AG08395 (cell line): ENCODE results near the gene NACA.
A peak's percentile ranks its signal among the peaks of the same experiment; 100 is the strongest.
"Not testable (repeated sequence)": the region's sequence is repeated elsewhere in the genome, so short reads cannot be mapped to it uniquely, and the experiment has no call there.

Source experiments
- DNase-seq: peaks from one replicate; pipeline ENCODE4 v3.0.0; 2012; ENCODE audit warnings: mixed read lengths, low spot score

The NACA gene

DNA sequence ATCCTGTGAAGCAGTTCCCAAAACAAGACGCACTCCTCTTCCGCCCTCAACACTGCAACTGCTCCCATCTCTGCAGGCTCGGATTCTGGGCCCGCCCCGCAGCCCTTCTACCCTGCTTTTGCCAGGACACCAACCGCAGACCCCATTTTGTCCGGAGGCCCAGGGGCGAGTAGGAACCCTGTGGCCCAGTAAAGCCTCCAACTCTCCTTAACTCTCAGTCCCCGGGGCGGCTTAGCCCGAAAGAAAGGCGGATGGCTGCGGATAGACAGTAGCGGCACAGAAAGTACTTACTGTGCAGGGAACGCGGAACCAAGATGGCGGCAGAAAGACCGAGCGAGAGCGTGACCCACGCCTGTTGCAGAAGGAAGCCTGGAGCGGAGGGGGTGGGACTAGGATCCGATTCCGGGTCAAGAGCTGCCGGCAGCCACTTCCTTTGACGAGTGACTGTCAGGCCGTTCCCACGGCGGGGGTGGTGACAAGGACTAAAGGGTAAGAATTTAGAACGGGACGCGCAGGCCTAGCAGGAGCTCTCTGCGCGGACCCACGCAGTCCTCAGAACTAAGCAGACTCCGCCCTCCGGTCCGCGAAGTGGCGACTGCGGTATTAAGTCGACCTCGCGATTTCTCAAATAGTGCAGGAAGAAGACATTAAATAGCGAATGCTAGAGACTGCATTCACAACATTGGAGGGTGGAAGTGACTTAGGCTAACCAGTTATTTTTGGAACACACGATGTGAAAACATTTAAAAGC is at the start of gene NACA:
Gene NACA (minus strand): TSS at position 328 of the 751 bp plus-strand sequence. CDS start 778 bp downstream, outside the sequence.
- peak; percentile 99 for DNase-seq

DNA sequence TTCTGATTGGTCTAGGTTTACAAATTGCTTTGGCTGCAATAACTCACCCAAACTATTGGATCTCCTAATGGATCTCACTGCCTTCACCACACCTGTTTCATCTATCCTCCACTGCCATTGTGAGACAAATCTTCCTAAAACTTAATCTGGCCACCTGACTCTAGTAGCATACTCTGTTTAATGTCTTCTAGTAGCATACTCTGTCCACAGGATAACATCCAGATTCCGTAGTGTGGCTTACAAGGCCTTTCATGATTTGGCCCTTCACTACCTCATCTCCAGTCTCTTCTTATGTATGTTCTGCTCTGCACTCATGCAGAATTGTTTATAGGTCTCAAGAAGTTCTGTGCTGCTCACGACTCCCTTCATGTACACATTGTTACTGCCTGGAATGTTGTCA is 48.0 kb upstream of the NACA start:
- no peak for DNase-seq

GRCh38 chr12:56772625-56773024 is 47.5 kb upstream of the NACA start:
- DNase-seq = no peak

DNA sequence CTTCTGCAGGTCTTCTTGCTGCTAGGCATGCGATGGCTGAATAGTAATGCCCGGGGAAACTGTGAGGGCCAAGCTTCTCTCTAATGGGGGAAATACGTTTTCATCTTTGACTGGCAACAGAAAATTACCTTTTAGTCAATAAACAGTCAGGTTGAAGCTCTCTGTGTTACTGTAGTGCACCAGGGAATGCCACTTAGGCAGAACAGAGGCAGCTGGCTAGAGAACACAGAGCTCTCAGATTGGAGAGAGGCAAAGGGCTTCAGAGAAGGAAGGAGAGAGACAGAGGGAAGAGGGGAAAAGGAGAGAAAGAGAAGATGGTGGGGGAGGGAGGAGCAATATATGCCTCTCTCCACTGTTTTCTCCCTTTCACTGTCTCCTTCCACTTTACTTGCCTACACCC is 44.8 kb upstream of the NACA start:
- DNase-seq = no peak

DNA sequence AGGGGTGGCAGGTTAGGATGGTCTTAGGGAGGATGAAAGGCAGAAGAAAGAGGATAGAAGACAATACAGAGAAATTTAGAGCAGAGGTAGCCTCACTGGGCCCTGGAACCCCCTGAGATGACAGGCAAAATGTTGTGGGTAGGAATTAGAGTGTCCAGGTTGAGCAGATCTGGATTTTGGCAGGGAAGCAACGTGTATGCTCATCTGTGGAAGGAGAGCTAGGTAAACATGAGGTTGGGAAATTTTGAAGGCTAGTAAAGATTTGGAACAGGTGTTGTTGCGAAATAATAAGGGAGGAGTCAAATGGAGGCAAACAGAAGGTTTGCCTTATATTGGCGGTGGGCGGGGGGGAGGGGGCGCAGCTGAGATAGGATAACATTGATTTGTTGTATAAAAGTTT is 43.3 kb upstream of the NACA start:
- no peak for DNase-seq

- no peak for DNase-seq
Observed at GRCh38 chr12:56766535-56766934, 41.4 kb upstream of the NACA start.

GRCh38 chr12:56763753-56764657 is 38.9 kb upstream of the NACA start:
- DNase-seq = peak; percentile 35

GRCh38 chr12:56761812-56762211 is 36.7 kb upstream of the NACA start:
- no peak for DNase-seq

DNA sequence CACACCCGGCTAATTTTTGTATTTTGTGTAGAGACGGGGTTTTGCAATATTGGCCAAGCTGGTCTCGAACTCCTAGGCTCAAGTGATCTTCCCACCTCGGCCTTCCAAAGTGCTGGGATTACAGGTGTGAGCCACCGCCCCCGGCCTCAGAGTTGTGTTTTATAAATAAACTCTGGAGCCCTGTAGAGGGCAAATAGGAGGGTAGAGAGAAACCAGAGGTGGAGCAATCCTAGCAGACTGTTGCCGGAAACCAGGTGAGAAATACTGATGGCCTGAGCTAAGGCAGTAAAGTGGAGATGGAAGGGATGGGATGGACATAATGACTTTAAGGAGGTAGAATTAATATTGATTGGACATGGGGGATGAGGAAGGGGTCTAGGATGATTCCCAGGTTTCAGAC is 35.4 kb upstream of the NACA start:
- DNase-seq = no peak

GRCh38 chr12:56759263-56759908 is 34.3 kb upstream of the NACA start:
- DNase-seq = no peak

- DNase-seq = no peak
Observed at GRCh38 chr12:56758728-56759262, 33.7 kb upstream of the NACA start.

- not testable (repeated sequence) for DNase-seq
Observed at GRCh38 chr12:56757971-56758370, 32.9 kb upstream of the NACA start.

DNA sequence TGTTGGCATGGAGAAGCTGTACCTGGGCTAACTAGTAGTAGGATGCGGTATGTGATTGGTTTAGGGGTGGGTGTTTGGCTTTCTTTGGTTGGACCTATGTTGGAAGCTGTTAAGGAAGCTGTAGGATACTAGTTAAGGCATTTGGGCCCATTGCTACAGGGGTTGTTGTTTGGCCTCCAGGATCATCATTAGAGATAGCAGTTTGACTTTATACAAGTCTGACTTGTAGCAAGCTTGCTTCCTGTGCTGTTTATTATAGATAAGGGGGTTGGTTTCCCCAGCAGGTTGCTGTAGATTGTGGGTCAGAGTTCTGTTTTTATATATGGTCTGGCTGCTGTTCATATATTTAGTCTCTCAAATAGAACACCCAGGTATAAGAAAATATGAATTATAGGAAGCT is 28.5 kb upstream of the NACA start:
- DNase-seq = no peak

DNA sequence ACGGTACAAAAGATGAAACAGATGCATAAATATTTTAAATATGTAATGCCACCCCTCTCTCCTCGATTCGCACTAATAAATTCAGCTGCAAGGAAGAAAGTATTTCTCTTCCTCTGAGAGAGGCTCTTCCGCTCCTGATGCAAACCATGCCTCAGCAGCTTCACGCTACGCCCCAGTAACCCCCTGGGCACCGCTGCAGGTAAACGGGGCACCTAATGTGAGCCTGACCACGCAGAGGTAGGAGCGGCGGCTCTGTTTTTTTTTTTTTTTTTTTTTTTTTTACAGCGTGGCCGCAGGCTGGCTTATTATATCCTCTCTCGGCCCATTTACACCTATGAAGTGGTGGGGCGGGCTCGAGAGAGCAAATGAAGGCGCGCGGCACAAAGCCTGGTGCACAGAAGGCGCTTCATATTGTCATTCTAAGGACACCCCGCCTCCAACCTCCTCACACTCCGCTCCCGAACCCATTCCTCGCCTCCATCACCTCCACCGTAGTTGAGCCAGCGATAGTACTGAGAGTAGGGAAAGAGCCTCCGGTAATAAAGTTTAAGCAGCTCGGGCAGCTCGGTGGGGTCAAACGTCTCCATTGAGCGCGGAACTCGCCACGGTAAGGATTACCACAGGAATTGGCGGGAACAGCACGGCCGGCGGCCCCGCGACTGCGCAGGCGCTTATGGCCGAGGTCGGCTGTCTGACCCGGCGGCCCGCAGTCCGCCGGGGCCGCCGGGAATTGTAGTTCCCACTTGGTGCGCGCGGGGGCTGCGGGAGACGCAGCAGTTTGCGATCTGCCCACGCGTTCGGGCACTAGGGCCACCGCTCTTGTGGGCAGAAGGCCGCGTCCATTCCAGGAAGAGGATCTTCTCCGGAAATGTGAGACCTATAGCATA is 26.9 kb upstream of the NACA start, which contains the start of gene PRIM1:
Gene PRIM1 (minus strand): TSS at position 612 of the 887 bp plus-strand sequence. CDS start 25 bp downstream, at position 587.
- peak; percentile 97 for DNase-seq

DNA sequence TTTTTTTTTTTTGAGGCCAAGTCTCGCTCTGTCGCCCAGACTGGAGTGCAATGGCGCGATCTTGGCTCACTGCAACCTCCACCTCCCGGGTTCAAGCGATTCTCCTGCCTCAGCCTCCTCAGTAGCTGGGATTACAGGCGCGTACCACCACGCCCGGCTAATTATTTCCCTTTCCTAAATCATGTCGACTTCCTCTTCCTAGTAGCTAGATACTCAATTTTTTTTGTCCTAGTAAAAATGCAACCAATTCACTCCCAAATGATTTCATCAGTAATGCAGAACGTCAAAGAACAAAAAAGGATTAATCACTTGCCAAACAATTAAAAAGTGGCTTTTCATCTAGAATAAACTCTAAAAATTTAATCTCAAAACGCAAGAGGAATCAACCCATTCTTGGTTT is 25.5 kb upstream of the NACA start:
- not testable (repeated sequence) for DNase-seq

GRCh38 chr12:56749853-56750252 is 24.8 kb upstream of the NACA start:
- no peak for DNase-seq

DNA sequence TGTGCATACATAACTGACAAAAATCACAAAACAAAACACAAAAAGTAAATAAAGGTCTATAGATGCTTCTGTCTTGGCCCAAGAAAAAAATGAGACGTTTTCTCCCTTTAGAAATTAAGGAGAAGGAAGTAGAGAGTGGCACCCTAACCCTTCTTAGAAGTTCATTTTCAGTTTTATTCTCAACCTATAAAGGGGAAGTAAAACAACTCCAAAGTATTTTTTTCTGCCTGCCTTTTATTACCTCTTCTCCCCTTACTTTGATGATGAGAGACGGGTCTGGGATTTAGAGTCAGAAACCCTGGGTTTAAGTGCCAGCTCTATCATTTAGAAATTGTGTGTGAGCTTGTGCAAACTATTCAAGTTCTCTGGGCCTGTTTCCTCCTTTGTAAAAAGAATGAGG is 24.3 kb upstream of the NACA start:
- DNase-seq = no peak

DNA sequence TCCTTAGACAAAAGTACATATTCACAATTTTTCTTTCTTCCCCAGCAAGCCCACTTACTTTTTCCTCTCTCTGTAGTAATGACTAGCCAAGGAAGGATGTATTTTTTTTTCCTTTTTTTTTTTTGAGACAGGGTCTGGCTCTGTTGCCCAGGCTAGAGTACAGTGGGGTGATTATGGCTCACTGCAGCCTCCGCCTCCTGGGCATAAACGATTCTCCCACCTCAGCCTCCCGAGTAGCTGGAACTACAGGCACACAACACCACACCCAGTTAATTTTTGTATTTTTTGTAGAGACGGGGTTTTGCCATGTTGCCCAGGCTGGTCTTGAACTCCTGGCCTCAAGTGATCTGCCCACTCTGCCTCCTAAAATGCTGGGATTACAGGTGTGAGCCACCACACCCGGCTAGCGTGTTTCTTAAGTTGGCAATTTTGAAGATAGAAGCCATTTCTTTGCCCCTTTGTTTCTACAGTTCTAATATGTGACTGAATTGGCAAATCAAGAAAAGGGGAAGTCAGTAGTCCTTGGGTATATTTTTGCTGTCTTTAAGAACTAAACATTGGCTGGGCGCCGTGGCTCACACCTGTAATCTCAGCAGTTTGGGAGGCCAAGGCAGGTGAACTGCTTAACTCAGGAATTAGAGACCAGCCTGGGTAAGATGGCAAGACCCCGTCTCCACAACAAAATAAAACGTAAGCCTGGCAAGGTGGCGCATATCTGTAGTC is 3.2 kb upstream of the NACA start:
- no peak for DNase-seq

GRCh38 chr12:56726196-56726675 is 1.1 kb upstream of the NACA start:
- DNase-seq = not testable (repeated sequence)

GRCh38 chr12:56725723-56726102 is 614 bp upstream of the NACA start:
- DNase-seq = no peak

GRCh38 chr12:56724701-56724971 is 463 bp downstream of the NACA start:
- DNase-seq = no peak
